Activated CD4-positive, alpha-beta memory T cell treated with anti-CD3 and anti-CD28 coated beads, Interleukin-2, amount 10 ng/mL, durations not matched to agents 7 days and 5 days (primary cell): ENCODE results near the gene MDM2. TPM values are rescaled to one million over a fixed set of nuclear protein-coding genes. Genes with fewer than 3 reads are reported as not detected.

Experiments
- CTCF ChIA-PET: fragments of 350-600 bp; sonication (Branson Sonifier 250); formaldehyde crosslinking; loops from one replicate; lab custom pipeline; 2021; ENCODE audit warnings: antibody characterized with exemption, inconsistent platforms; lab: Charles Lee
- POLR2A ChIA-PET: fragments of 350-600 bp; sonication (Branson Sonifier 250); formaldehyde crosslinking; loops from one replicate; lab custom pipeline; 2021; ENCODE audit warnings: antibody characterized with exemption; lab: Charles Lee
- DNase-seq: peaks from one replicate; pipeline ENCODE4 v3.0.0-alpha.2; 2020
- H3K27ac Mint-ChIP-seq: one replicate; pipeline ENCODE4 v1.8.0; 2021; ENCODE audit warnings: mild to moderate bottlenecking, mixed read lengths
- H3K27me3 Mint-ChIP-seq: one replicate; pipeline ENCODE4 v1.8.0; 2021; ENCODE audit warnings: mixed read lengths
- H3K36me3 Mint-ChIP-seq: one replicate; pipeline ENCODE4 v1.8.0; 2021; ENCODE audit warnings: low read depth, mixed read lengths
- H3K4me1 Mint-ChIP-seq: one replicate; pipeline ENCODE4 v1.8.0; 2021; ENCODE audit warnings: mixed read lengths
- H3K4me3 Mint-ChIP-seq: one replicate; pipeline ENCODE4 v1.8.0; 2021; ENCODE audit warnings: mild to moderate bottlenecking, mixed read lengths
- H3K9me3 Mint-ChIP-seq: one replicate; pipeline ENCODE4 v1.8.0; 2021; ENCODE audit warnings: mixed read lengths
- total RNA-seq, 2 experiments: library from RNA; stranded (reverse); gene quantifications; one replicate each; pipeline ENCODE4 v1.2.3, GENCODE V29; 2021

Gene MDM2
- total RNA-seq, 2 experiments from 2014 or later: 194 to 201 TPM

GRCh38 chr12:68825569-68826217, 17.7 kb downstream of the MDM2 start:
- peaks cover 36% of the 10 kb centered on the region for H3K4me1 Mint-ChIP-seq
- CTCF ChIA-PET: interaction anchor here (1.5 kb wide), 1 partner anchor 11 kb away, joined by 4 read pairs; no protein-coding TSS in a partner anchor
- H3K4me3 Mint-ChIP-seq: no peak overlapping the region
- H3K27me3 Mint-ChIP-seq: no peaks in the 10 kb centered on the region
- DNase-seq: no peak
- peaks cover 66% of the 10 kb centered on the region for H3K36me3 Mint-ChIP-seq
- POLR2A ChIA-PET: interaction anchor here (0.7 to 1.4 kb wide), 2 partner anchors 13 to 14 kb away, joined by 3 to 4 read pairs; no protein-coding TSS in a partner anchor
- H3K27ac Mint-ChIP-seq: no peak overlapping the region
- H3K9me3 Mint-ChIP-seq: no peaks in the 10 kb centered on the region

GRCh38 chr12:68827895-68828671, 20.1 kb downstream of the MDM2 start:
- Mint-ChIP-seq H3K4me1 (peaks cover 28% of the 10 kb centered on the region), H3K4me3 (no peak overlapping the region), H3K9me3 (no peaks in the 10 kb centered on the region), H3K36me3 (peaks cover 69% of the 10 kb centered on the region), H3K27me3 (no peaks in the 10 kb centered on the region), H3K27ac (no peak overlapping the region)
- DNase-seq: no peak
- ChIA-PET CTCF (interaction anchor here (0.8 to 1.5 kb wide), 6 partner anchors 8 to 20 kb away, joined by 3 to 10 read pairs (median 4); partner anchors contain the start of gene MDM2), POLR2A (interaction anchor here (0.8 to 1.5 kb wide), 4 partner anchors 14 to 21 kb away, joined by 3 read pairs; no protein-coding TSS in a partner anchor)

GRCh38 chr12:68828672-68829068, 20.7 kb downstream of the MDM2 start:
- CTCF ChIA-PET: interaction anchor here (1.0 to 1.5 kb wide), 5 partner anchors 9 to 20 kb away, joined by 3 to 10 read pairs (median 4); partner anchors contain the start of gene MDM2
- POLR2A ChIA-PET: interaction anchor here (1.0 to 1.5 kb wide), 3 partner anchors 15 to 21 kb away, joined by 3 read pairs; no protein-coding TSS in a partner anchor
- H3K9me3 Mint-ChIP-seq: no peaks in the 10 kb centered on the region
- H3K27me3 Mint-ChIP-seq: no peaks in the 10 kb centered on the region
- no peak overlapping the region for H3K4me3 Mint-ChIP-seq
- H3K36me3 Mint-ChIP-seq: peaks cover 64% of the 10 kb centered on the region
- DNase-seq: no peak
- H3K27ac Mint-ChIP-seq: no peak overlapping the region
- peaks cover 23% of the 10 kb centered on the region for H3K4me1 Mint-ChIP-seq

- no peak for DNase-seq
- POLR2A ChIA-PET: interaction anchor here (1.0 to 2.4 kb wide), 5 partner anchors 10 to 221 kb away, joined by 4 to 20 read pairs (median 7); partner anchors contain the start of genes MDM2 and RAP1B
- Mint-ChIP-seq H3K4me1 (peaks cover 20% of the 10 kb centered on the region), H3K4me3 (no peak overlapping the region), H3K36me3 (peaks cover 52% of the 10 kb centered on the region), H3K27me3 (no peaks in the 10 kb centered on the region), H3K9me3 (no peaks in the 10 kb centered on the region), H3K27ac (no peak overlapping the region)
- CTCF ChIA-PET: interaction anchor here (1.1 to 3.4 kb wide), 9 partner anchors 10 to 266 kb away, joined by 3 to 65 read pairs (median 9); partner anchors contain the start of genes MDM2 and SLC35E3
Observed at GRCh38 chr12:68831272-68831671, 23.3 kb downstream of the MDM2 start.

GRCh38 chr12:68831751-68832503, 23.9 kb downstream of the MDM2 start:
- CTCF ChIA-PET: interaction anchor here (1.1 to 3.4 kb wide), 5 partner anchors 9 to 24 kb away, joined by 4 to 65 read pairs (median 24); partner anchors contain the start of gene MDM2
- peaks cover 52% of the 10 kb centered on the region for H3K36me3 Mint-ChIP-seq

GRCh38 chr12:68832504-68832867, 24.5 kb downstream of the MDM2 start:
- ChIA-PET POLR2A (no interaction called here), CTCF (interaction anchor here (1.1 to 3.4 kb wide), 3 partner anchors 10 to 18 kb away, joined by 4 to 65 read pairs (median 4); no protein-coding TSS in a partner anchor)
- H3K4me3 Mint-ChIP-seq: no peak overlapping the region
- H3K27ac Mint-ChIP-seq: no peak overlapping the region
- peaks cover 17% of the 10 kb centered on the region for H3K4me1 Mint-ChIP-seq
- no peak for DNase-seq
- H3K27me3 Mint-ChIP-seq: no peaks in the 10 kb centered on the region
- H3K36me3 Mint-ChIP-seq: peaks cover 51% of the 10 kb centered on the region
- H3K9me3 Mint-ChIP-seq: no peaks in the 10 kb centered on the region

More at GRCh38 chr12:68831751-68832503, 23.9 kb downstream of the MDM2 start:
- H3K27me3 Mint-ChIP-seq: no peaks in the 10 kb centered on the region
- POLR2A ChIA-PET: interaction anchor here (2.2 kb wide), 1 partner anchor 11 kb away, joined by 13 read pairs; no protein-coding TSS in a partner anchor
- H3K27ac Mint-ChIP-seq: no peak overlapping the region
- DNase-seq: no peak
- H3K9me3 Mint-ChIP-seq: no peaks in the 10 kb centered on the region
- H3K4me3 Mint-ChIP-seq: no peak overlapping the region
- H3K4me1 Mint-ChIP-seq: peaks cover 20% of the 10 kb centered on the region

- peaks cover 20% of the 10 kb centered on the region for H3K4me1 Mint-ChIP-seq
- POLR2A ChIA-PET: interaction anchor here (1.8 kb wide), 1 partner anchor 12 kb away, joined by 5 read pairs; no protein-coding TSS in a partner anchor
Observed at GRCh38 chr12:68833508-68833907, 25.5 kb downstream of the MDM2 start.

GRCh38 chr12:68835333-68835908, 27.4 kb downstream of the MDM2 start:
- H3K4me1 Mint-ChIP-seq: peaks cover 13% of the 10 kb centered on the region
- H3K27me3 Mint-ChIP-seq: no peaks in the 10 kb centered on the region
- ChIA-PET POLR2A (interaction anchor here (1.5 to 1.8 kb wide), 2 partner anchors 10 kb away, joined by 5 to 6 read pairs; no protein-coding TSS in a partner anchor), CTCF (no interaction called here)
- H3K27ac Mint-ChIP-seq: no peak overlapping the region
- peaks cover 53% of the 10 kb centered on the region for H3K36me3 Mint-ChIP-seq
- no peak overlapping the region for H3K4me3 Mint-ChIP-seq
- H3K9me3 Mint-ChIP-seq: no peaks in the 10 kb centered on the region
- no peak for DNase-seq

More at GRCh38 chr12:68833508-68833907, 25.5 kb downstream of the MDM2 start:
- CTCF ChIA-PET: interaction anchor here (1.3 to 1.4 kb wide), 2 partner anchors 10 to 21 kb away, joined by 3 to 5 read pairs; no protein-coding TSS in a partner anchor
- H3K4me3 Mint-ChIP-seq: no peak overlapping the region
- no peak for DNase-seq
- no peak overlapping the region for H3K27ac Mint-ChIP-seq
- no peaks in the 10 kb centered on the region for H3K27me3 Mint-ChIP-seq
- no peaks in the 10 kb centered on the region for H3K9me3 Mint-ChIP-seq
- H3K36me3 Mint-ChIP-seq: peaks cover 57% of the 10 kb centered on the region

GRCh38 chr12:68837215-68837614, 29.2 kb downstream of the MDM2 start:
- ChIA-PET CTCF (interaction anchor here (0.8 to 1.3 kb wide), 3 partner anchors 19 to 30 kb away, joined by 3 to 6 read pairs (median 3); partner anchors contain the start of gene MDM2), POLR2A (interaction anchor here (1.1 to 1.5 kb wide), 5 partner anchors 8 to 26 kb away, joined by 3 to 6 read pairs (median 3); no protein-coding TSS in a partner anchor)
- DNase-seq: no peak
- Mint-ChIP-seq H3K4me1 (peaks cover 9% of the 10 kb centered on the region), H3K27me3 (no peaks in the 10 kb centered on the region), H3K27ac (no peak overlapping the region), H3K4me3 (no peak overlapping the region), H3K36me3 (peaks cover 52% of the 10 kb centered on the region), H3K9me3 (no peaks in the 10 kb centered on the region)

- DNase-seq: no peak
- Mint-ChIP-seq H3K9me3 (no peaks in the 10 kb centered on the region), H3K4me3 (no peak overlapping the region), H3K27ac (no peak overlapping the region), H3K27me3 (no peaks in the 10 kb centered on the region), H3K4me1 (peaks cover 9% of the 10 kb centered on the region), H3K36me3 (peaks cover 58% of the 10 kb centered on the region)
- ChIA-PET CTCF (no interaction called here), POLR2A (no interaction called here)
Observed at GRCh38 chr12:68838046-68838886, 30.3 kb downstream of the MDM2 start.
